Gastroesophageal sphincter (tissue), 4 donors: ENCODE results near the gene GLDN. TPM values are rescaled to one million over a fixed set of nuclear protein-coding genes. Genes with fewer than 3 reads are reported as not detected.
"Not testable (repeated sequence)": the region's sequence is repeated elsewhere in the genome, so short reads cannot be mapped to it uniquely, and the experiment has no call there.

Source experiments
- ATAC-seq: fragments of 150-250 bp; one replicate; pipeline ENCODE4 v1.9.1; 2016; ENCODE audit warnings: mild to moderate bottlenecking, moderate library complexity
- H3K27ac ChIP-seq, 4 donors: fragments of 200-600 bp; sonication (generic) in 3 of 4; 1 replicate in 3 of 4; 2 replicates in 1 of 4; pipeline ENCODE4 v1.5.1; 2016 to 2019
- H3K27me3 ChIP-seq: fragments of 200-600 bp; sonication (generic); one replicate; pipeline ENCODE4 v1.5.1; 2019
- H3K36me3 ChIP-seq, 2 donors: fragments of 200-600 bp; sonication (generic); one replicate each; pipeline ENCODE4 v1.5.1; 2019; ENCODE audit warnings: control low read depth in 1 of 2
- H3K4me1 ChIP-seq, 3 donors: fragments of 200-600 bp; sonication (generic); 1 replicate in 2 of 3; 2 replicates in 1 of 3; pipeline ENCODE4 v1.5.1; 2016 to 2019; ENCODE audit warnings: control low read depth in 2 of 3
- H3K4me3 ChIP-seq, 2 donors: fragments of 200-600 bp; sonication (generic); one replicate each; pipeline ENCODE4 v1.5.1; 2019; ENCODE audit warnings: mild to moderate bottlenecking in 1 of 2, moderate library complexity in 1 of 2
- H3K9me3 ChIP-seq, 3 donors: fragments of 200-600 bp; sonication (generic); one replicate each; pipeline ENCODE4 v1.5.1; 2017 to 2019; ENCODE audit warnings: control low read depth in 2 of 3
- CTCF ChIP-seq, 4 experiments: fragments of 200-600 bp in 2 of 4; fragments of 450-650 bp in 2 of 4; sonication (generic) in 1 of 4; IDR thresholded peaks; one replicate each; pipeline ENCODE4 v1.5.1; 2017 to 2019; ENCODE audit warnings: antibody characterized with exemption in 4 of 4, mild to moderate bottlenecking in 2 of 4, moderate library complexity in 2 of 4
- EP300 ChIP-seq: sonication (generic); formaldehyde crosslinking; IDR thresholded peaks from one replicate; pipeline ENCODE4 v1.6.1; 2017; ENCODE audit warnings: antibody characterized with exemption, mild to moderate bottlenecking
- POLR2A ChIP-seq, 2 donors: fragments of 450-650 bp; IDR thresholded peaks; one replicate each; pipeline ENCODE4 v1.6.1; 2017; ENCODE audit warnings: antibody characterized with exemption in 2 of 2, mild to moderate bottlenecking in 2 of 2, moderate library complexity in 1 of 2
- POLR2AphosphoS5 ChIP-seq: sonication (generic); formaldehyde crosslinking; IDR thresholded peaks from one replicate; pipeline ENCODE4 v1.6.1; 2017; ENCODE audit warnings: antibody characterized with exemption
- WGBS, 2 donors: methylation state at CpG; one replicate each; pipeline ENCODE4 v1.1.5; 2018; ENCODE audit warnings: low coverage in 1 of 2; 5-methylcytosine and 5-hydroxymethylcytosine counted together
- total RNA-seq, 4 donors: library from RNA; depleted of rRNA; stranded (reverse); fragments of >200 nt; gene quantifications; one replicate each; pipeline ENCODE4 v1.1.0, GENCODE V29; 2016

The GLDN gene
- total RNA-seq, 4 donors from 2014 or later = 3.7 to 19.6 (median 4.4) TPM

- H3K4me3 ChIP-seq = no peak overlapping the region
- 70 to 88% methylated on average over 2 of the region's 2 CpGs for WGBS, 2 donors
- H3K4me1 ChIP-seq = no peaks in the 10 kb centered on the region
- H3K27ac ChIP-seq = no peak overlapping the region
- H3K27me3 ChIP-seq = no peaks in the 10 kb centered on the region
- H3K9me3 ChIP-seq = no peaks in the 10 kb centered on the region
- no peak for ATAC-seq
- no peaks in the 10 kb centered on the region for H3K36me3 ChIP-seq
- TF ChIP-seq POLR2A (IDR thresholded peaks at IDR 0.05) = no peak
- TF ChIP-seq CTCF (IDR thresholded peaks at IDR 0.05) = no peak
- no peak for TF ChIP-seq POLR2AphosphoS5
- no peak for TF ChIP-seq EP300
Measured at GRCh38 chr15:51438526-51438925, 97.1 kb downstream of the GLDN start.

- no peak for ATAC-seq
- H3K27ac ChIP-seq = no peak overlapping the region
- no peaks in the 10 kb centered on the region for H3K9me3 ChIP-seq
- WGBS, 2 donors = no CpG with 5 or more reads among the region's 4 CpGs
- peaks cover 0 to 19% of the 10 kb centered on the region in 2 donors for H3K36me3 ChIP-seq
- no peak for TF ChIP-seq POLR2A (IDR thresholded peaks at IDR 0.05)
- no peak for TF ChIP-seq CTCF (IDR thresholded peaks at IDR 0.05)
- no peak for TF ChIP-seq POLR2AphosphoS5
- H3K27me3 ChIP-seq = no peaks in the 10 kb centered on the region
- no peak overlapping the region for H3K4me3 ChIP-seq
- no peaks in the 10 kb centered on the region for H3K4me1 ChIP-seq
Measured at GRCh38 chr15:51443282-51443914, 101.9 kb downstream of the GLDN start.

GRCh38 chr15:51444112-51444511, 102.7 kb downstream of the GLDN start:
- Histone ChIP-seq H3K27ac (no peak overlapping the region), H3K4me1 (no peaks in the 10 kb centered on the region), H3K9me3 (no peaks in the 10 kb centered on the region), H3K4me3 (no peak overlapping the region), H3K36me3 (peaks cover 0 to 26% of the 10 kb centered on the region in 2 donors), H3K27me3 (no peaks in the 10 kb centered on the region)
- TF ChIP-seq POLR2AphosphoS5 = no peak
- TF ChIP-seq POLR2A (IDR thresholded peaks at IDR 0.05) = no peak
- TF ChIP-seq EP300 = no peak
- TF ChIP-seq CTCF (IDR thresholded peaks at IDR 0.05) = no peak
- 100% methylated on average over 1 of the region's 1 CpG for WGBS, 2 donors
- no peak for ATAC-seq

GRCh38 chr15:51444807-51445206, 103.4 kb downstream of the GLDN start:
- Histone ChIP-seq H3K4me1 (no peaks in the 10 kb centered on the region), H3K27me3 (no peaks in the 10 kb centered on the region), H3K4me3 (no peak overlapping the region), H3K36me3 (peaks cover 0 to 33% of the 10 kb centered on the region in 2 donors), H3K9me3 (no peaks in the 10 kb centered on the region), H3K27ac (no peak overlapping the region)
- no peak for ATAC-seq
- WGBS, 2 donors = 93 to 100% methylated on average over 1 of the region's 1 CpG
- TF ChIP-seq POLR2A (IDR thresholded peaks at IDR 0.05) (no peak), EP300 (no peak), CTCF (IDR thresholded peaks at IDR 0.05) (no peak), POLR2AphosphoS5 (no peak)

- peaks cover 0 to 45% of the 10 kb centered on the region in 2 donors for H3K36me3 ChIP-seq
- H3K27ac ChIP-seq, ATAC-seq, H3K4me1 ChIP-seq, H3K4me3 ChIP-seq, H3K27me3 ChIP-seq, H3K9me3 ChIP-seq: not testable (repeated sequence)
- 96 to 100% methylated on average over 1 to 4 of the region's 5 CpGs for WGBS, 2 donors
Measured at GRCh38 chr15:51446029-51446744, 104.7 kb downstream of the GLDN start.
